Measurements from ENCODE around the gene STUM.

GRCh38 chr1:226575436-226575720 is 26.8 kb downstream of the STUM start:
- TF ChIP-seq HDGF (IDR thresholded peaks at IDR 0.05; ENCODE audit: borderline replicate concordance) (no peak), BHLHE40 (IDR thresholded peaks at IDR 0.05; ENCODE audit: borderline replicate concordance) (no peak), CTBP1 (IDR thresholded peaks at IDR 0.05; ENCODE audit: borderline replicate concordance) (no peak), ELF4 (IDR thresholded peaks at IDR 0.05) (no peak), TARDBP (IDR thresholded peaks at IDR 0.05) (no peak), SP1 (IDR thresholded peaks at IDR 0.05) (no peak), PKNOX1 (IDR thresholded peaks at IDR 0.05) (no peak), ARNT (IDR thresholded peaks at IDR 0.05) (no peak), ZNF384 (IDR thresholded peaks at IDR 0.05) (no peak)

All from HEK293T (cell line).